Muscle of leg (tissue), 11 donors: ENCODE measurements around the gene INPP4B. TPM values are rescaled to one million over a fixed set of nuclear protein-coding genes. Genes with fewer than 3 reads are reported as not detected.

Experiments used
- DNase-seq: peaks from one replicate; pipeline ENCODE4 v3.0.0; 2013
- H3K27ac ChIP-seq: one replicate; pipeline ENCODE4 v1.5.1; 2013; ENCODE audit warnings: mild to moderate bottlenecking, low read length, control low read depth
- H3K27me3 ChIP-seq: one replicate; pipeline ENCODE4 v1.6.1; 2013; ENCODE audit warnings: low read length; ENCODE audit not compliant: control insufficient read depth, insufficient read depth
- H3K36me3 ChIP-seq: one replicate; pipeline ENCODE4 v1.6.1; 2013; ENCODE audit warnings: low read length; ENCODE audit not compliant: control insufficient read depth, insufficient read depth
- H3K4me1 ChIP-seq: one replicate; pipeline ENCODE4 v1.6.1; 2013; ENCODE audit warnings: low read length; ENCODE audit not compliant: control insufficient read depth, insufficient read depth
- H3K4me3 ChIP-seq: one replicate; pipeline ENCODE4 v1.5.1; 2013; ENCODE audit warnings: low read length, control low read depth
- H3K9me3 ChIP-seq: replicated peaks from 2 replicates; pipeline ENCODE4 v1.6.1; 2013; ENCODE audit warnings: low read depth, low read length; ENCODE audit not compliant: control insufficient read depth
- WGBS: methylation state at CpG from one replicate; pipeline ENCODE4 v1.1.5; 2013; ENCODE audit warnings: missing lambda C conversion rate; ENCODE audit not compliant: insufficient coverage; 5-methylcytosine and 5-hydroxymethylcytosine counted together
- polyA plus RNA-seq, 8 donors: library from polyadenylated mRNA; unstranded; fragments of 120-200 nt; gene quantifications; one replicate each; pipeline versions ENCODE4 v1.2.1 to v1.2.3, GENCODE V29; 2013; ENCODE audit warnings: inconsistent platforms in 1 of 8, low replicate concordance in 1 of 8; ENCODE audit not compliant: insufficient read length in 8 of 8, insufficient read depth in 1 of 8
- total RNA-seq: library from RNA; stranded (reverse); fragments of 120-200 nt; gene quantifications from one replicate; pipeline ENCODE4 v1.2.4, GENCODE V29; 2013

Gene INPP4B
- total and polyA plus RNA-seq, 9 donors = 15.7 to 55.1 (median 30.6) TPM

- H3K27ac ChIP-seq = no peak overlapping the region
- peaks cover 5% of the 10 kb centered on the region for H3K4me1 ChIP-seq
- H3K4me3 ChIP-seq = no peak overlapping the region
- no peaks in the 10 kb centered on the region for H3K27me3 ChIP-seq
- WGBS = no CpG with 5 or more reads among the region's 3 CpGs
- H3K9me3 ChIP-seq = no peaks in the 10 kb centered on the region
- DNase-seq = no peak
- no peaks in the 10 kb centered on the region for H3K36me3 ChIP-seq
These were observed 685.0 kb downstream of the INPP4B start for GRCh38 chr4:142161086-142161485.

- Histone ChIP-seq H3K9me3 (no peaks in the 10 kb centered on the region), H3K4me1 (peaks cover 5% of the 10 kb centered on the region), H3K27me3 (no peaks in the 10 kb centered on the region), H3K36me3 (no peaks in the 10 kb centered on the region), H3K4me3 (no peak overlapping the region), H3K27ac (no peak overlapping the region)
- 17% methylated on average over 1 of the region's 2 CpGs for WGBS
- peak; percentile 47 for DNase-seq
These were observed 685.6 kb downstream of the INPP4B start for GRCh38 chr4:142160509-142160908.

- DNase-seq = no peak
- H3K27me3 ChIP-seq = no peaks in the 10 kb centered on the region
- no peaks in the 10 kb centered on the region for H3K36me3 ChIP-seq
- H3K9me3 ChIP-seq = no peaks in the 10 kb centered on the region
- no CpG with 5 or more reads among the region's 2 CpGs for WGBS
- no peak overlapping the region for H3K27ac ChIP-seq
- H3K4me3 ChIP-seq = no peak overlapping the region
- H3K4me1 ChIP-seq = peaks cover 7% of the 10 kb centered on the region
These were observed 687.1 kb downstream of the INPP4B start for GRCh38 chr4:142158980-142159379.

- no peaks in the 10 kb centered on the region for H3K27me3 ChIP-seq
- peak overlapping the region; percentile 5 for H3K27ac ChIP-seq
- no peaks in the 10 kb centered on the region for H3K36me3 ChIP-seq
- peak; percentile 81 for DNase-seq
- no peak overlapping the region for H3K4me3 ChIP-seq
- H3K4me1 ChIP-seq = peaks cover 7% of the 10 kb centered on the region
- H3K9me3 ChIP-seq = no peaks in the 10 kb centered on the region
These were observed 689.8 kb downstream of the INPP4B start for GRCh38 chr4:142156256-142156655.

GRCh38 chr4:142155347-142155746 is 690.8 kb downstream of the INPP4B start:
- H3K9me3 ChIP-seq = no peaks in the 10 kb centered on the region
- no peaks in the 10 kb centered on the region for H3K36me3 ChIP-seq
- WGBS = no CpG with 5 or more reads among the region's 2 CpGs
- no peaks in the 10 kb centered on the region for H3K27me3 ChIP-seq
- DNase-seq = no peak
- H3K27ac ChIP-seq = peak overlapping the region; percentile 54
- H3K4me1 ChIP-seq = peaks cover 7% of the 10 kb centered on the region
- no peak overlapping the region for H3K4me3 ChIP-seq

- WGBS = 85% methylated on average over 2 of the region's 3 CpGs
- Histone ChIP-seq H3K27ac (no peak overlapping the region), H3K36me3 (peaks cover 3% of the 10 kb centered on the region)
These were observed 695.6 kb downstream of the INPP4B start for GRCh38 chr4:142150483-142150882.

GRCh38 chr4:142144813-142145212 is 701.3 kb downstream of the INPP4B start:
- DNase-seq = no peak
- H3K9me3 ChIP-seq = no peaks in the 10 kb centered on the region
- H3K27ac ChIP-seq = no peak overlapping the region
- no peaks in the 10 kb centered on the region for H3K27me3 ChIP-seq
- peaks cover 3% of the 10 kb centered on the region for H3K36me3 ChIP-seq
- no peaks in the 10 kb centered on the region for H3K4me1 ChIP-seq
- H3K4me3 ChIP-seq = no peak overlapping the region
- no CpG with 5 or more reads among the region's 1 CpG for WGBS

More at GRCh38 chr4:142150483-142150882, 695.6 kb downstream of the INPP4B start:
- Histone ChIP-seq H3K27me3 (no peaks in the 10 kb centered on the region), H3K4me1 (peaks cover 4% of the 10 kb centered on the region), H3K9me3 (no peaks in the 10 kb centered on the region), H3K4me3 (no peak overlapping the region)
- no peak for DNase-seq

GRCh38 chr4:142142366-142143054 is 703.6 kb downstream of the INPP4B start:
- no peaks in the 10 kb centered on the region for H3K27me3 ChIP-seq
- H3K9me3 ChIP-seq = no peaks in the 10 kb centered on the region
- no CpG with 5 or more reads among the region's 2 CpGs for WGBS

GRCh38 chr4:142141224-142141623 is 704.9 kb downstream of the INPP4B start:
- no CpG with 5 or more reads among the region's 2 CpGs for WGBS
- Histone ChIP-seq H3K27ac (no peak overlapping the region), H3K36me3 (no peaks in the 10 kb centered on the region), H3K4me1 (no peaks in the 10 kb centered on the region), H3K27me3 (no peaks in the 10 kb centered on the region), H3K4me3 (no peak overlapping the region), H3K9me3 (no peaks in the 10 kb centered on the region)
- DNase-seq = no peak

More at GRCh38 chr4:142142366-142143054, 703.6 kb downstream of the INPP4B start:
- peak; percentile 64 for DNase-seq
- no peak overlapping the region for H3K4me3 ChIP-seq
- no peak overlapping the region for H3K27ac ChIP-seq
- no peaks in the 10 kb centered on the region for H3K36me3 ChIP-seq
- no peaks in the 10 kb centered on the region for H3K4me1 ChIP-seq

- no peak overlapping the region for H3K27ac ChIP-seq
- no peaks in the 10 kb centered on the region for H3K36me3 ChIP-seq
- no peak for DNase-seq
- no peaks in the 10 kb centered on the region for H3K9me3 ChIP-seq
- no peaks in the 10 kb centered on the region for H3K4me1 ChIP-seq
- no peak overlapping the region for H3K4me3 ChIP-seq
- no CpG with 5 or more reads among the region's 1 CpG for WGBS
- H3K27me3 ChIP-seq = no peaks in the 10 kb centered on the region
These were observed 715.4 kb downstream of the INPP4B start for GRCh38 chr4:142130666-142131065.

- H3K36me3 ChIP-seq = no peaks in the 10 kb centered on the region
- no peak for DNase-seq
- H3K27me3 ChIP-seq = no peaks in the 10 kb centered on the region
- H3K9me3 ChIP-seq = no peaks in the 10 kb centered on the region
- no peak overlapping the region for H3K27ac ChIP-seq
- no peak overlapping the region for H3K4me3 ChIP-seq
- 83% methylated on average over 1 of the region's 1 CpG for WGBS
- H3K4me1 ChIP-seq = no peaks in the 10 kb centered on the region
These were observed 716.2 kb downstream of the INPP4B start for GRCh38 chr4:142129931-142130330.
